GM18505 (cell line): ENCODE data around the gene KCNK2.
"Not testable (repeated sequence)": the region's sequence is repeated elsewhere in the genome, so short reads cannot be mapped to it uniquely, and the experiment has no call there.

Experiments used
- ATAC-seq: cut with Tn5 transposase; IDR thresholded peaks from one replicate; pipeline ENCODE4 v1.9.1; 2021; ENCODE audit not compliant: unreplicated experiment
- POLR2A ChIP-seq: IDR thresholded peaks from 4 replicates; pipeline ENCODE4 v1.6.1; 2011; ENCODE audit warnings: borderline replicate concordance; ENCODE audit not compliant: insufficient read depth, insufficient read length; ENCODE audit errors: extremely low read depth

KCNK2 gene

GRCh38 chr1:215146240-215146975, 63.9 kb downstream of the KCNK2 start:
- no peak for ATAC-seq
- no peak for TF ChIP-seq POLR2A

- TF ChIP-seq POLR2A, result no peak
- no peak for ATAC-seq
These were observed 64.5 kb downstream of the KCNK2 start for GRCh38 chr1:215147024-215147423.

GRCh38 chr1:215151841-215152549, 69.5 kb downstream of the KCNK2 start:
- TF ChIP-seq POLR2A, result no peak
- no peak for ATAC-seq

GRCh38 chr1:215156232-215156631, 73.7 kb downstream of the KCNK2 start:
- ATAC-seq, result no peak
- TF ChIP-seq POLR2A, result no peak

GRCh38 chr1:215160351-215160750, 77.8 kb downstream of the KCNK2 start:
- no peak for TF ChIP-seq POLR2A
- ATAC-seq, result no peak

GRCh38 chr1:215163144-215163543, 80.6 kb downstream of the KCNK2 start:
- not testable (repeated sequence) for ATAC-seq

GRCh38 chr1:215166886-215167285, 84.3 kb downstream of the KCNK2 start:
- TF ChIP-seq POLR2A, result no peak
- ATAC-seq, result no peak

GRCh38 chr1:215181518-215181917, 99.0 kb downstream of the KCNK2 start:
- no peak for ATAC-seq
- no peak for TF ChIP-seq POLR2A

GRCh38 chr1:215185067-215185620, 102.6 kb downstream of the KCNK2 start:
- no peak for ATAC-seq
- no peak for TF ChIP-seq POLR2A

GRCh38 chr1:215188302-215188950, 105.9 kb downstream of the KCNK2 start:
- ATAC-seq, result no peak
- TF ChIP-seq POLR2A, result no peak

- no peak for TF ChIP-seq POLR2A
- ATAC-seq, result no peak
These were observed 109.8 kb downstream of the KCNK2 start for GRCh38 chr1:215192306-215192705.

- ATAC-seq, result no peak
- TF ChIP-seq POLR2A, result no peak
These were observed 115.5 kb downstream of the KCNK2 start for GRCh38 chr1:215198021-215198420.

- TF ChIP-seq POLR2A, result no peak
- ATAC-seq, result no peak
These were observed 117.6 kb downstream of the KCNK2 start for GRCh38 chr1:215200121-215200520.
